Spleen (tissue), 11 donors: Measurements from ENCODE around the gene HPS4. TPM values are rescaled to one million over a fixed set of nuclear protein-coding genes. Genes with fewer than 3 reads are reported as not detected.

Experiments used
- DNase-seq: peaks from one replicate; pipeline ENCODE4 v3.0.0-alpha.2; 2020
- H3K27ac ChIP-seq, 8 donors: fragments of 200-600 bp; sonication (generic) in 7 of 8; 1 replicate in 4 of 8; 2 replicates in 4 of 8; pipeline versions ENCODE4 v1.5.0 to v1.8.0; 2016 to 2021; ENCODE audit warnings: inconsistent platforms in 4 of 8, mild to moderate bottlenecking in 4 of 8, moderate library complexity in 1 of 8
- H3K27me3 ChIP-seq, 7 donors: fragments of 200-600 bp; sonication (generic) in 6 of 7; replicated peaks in 1 of 7; 1 replicate in 4 of 7; 2 replicates in 3 of 7; pipeline versions ENCODE4 v1.5.0 to v1.8.0; 2016 to 2021; ENCODE audit warnings: inconsistent platforms in 3 of 7, mild to moderate bottlenecking in 1 of 7
- H3K36me3 ChIP-seq, 6 donors: fragments of 200-600 bp; sonication (generic) in 5 of 6; 1 replicate in 4 of 6; 2 replicates in 2 of 6; pipeline versions ENCODE4 v1.5.0 to v1.8.0; 2016 to 2021; ENCODE audit warnings: inconsistent platforms in 2 of 6
- H3K4me1 ChIP-seq, 6 donors: fragments of 200-600 bp; sonication (generic) in 5 of 6; 1 replicate in 3 of 6; 2 replicates in 3 of 6; pipeline versions ENCODE4 v1.5.0 to v1.8.0; 2016 to 2021; ENCODE audit warnings: inconsistent platforms in 3 of 6
- H3K4me3 ChIP-seq, 8 donors: fragments of 200-600 bp; sonication (generic) in 7 of 8; 1 replicate in 4 of 8; 2 replicates in 4 of 8; pipeline versions ENCODE4 v1.5.0 to v1.8.0; 2016 to 2021; ENCODE audit warnings: inconsistent platforms in 4 of 8, mild to moderate bottlenecking in 4 of 8, moderate library complexity in 2 of 8
- H3K9me3 ChIP-seq, 8 donors: fragments of 200-600 bp; sonication (generic) in 7 of 8; 1 replicate in 4 of 8; 2 replicates in 4 of 8; pipeline versions ENCODE4 v1.5.0 to v1.8.0; 2016 to 2021; ENCODE audit warnings: inconsistent platforms in 4 of 8
- CTCF ChIP-seq, 11 experiments: fragments of 200-600 bp in 7 of 11; fragments of 450-650 bp in 4 of 11; sonication (generic) in 4 of 11; IDR thresholded peaks in 8 of 11; conservative IDR thresholded peaks in 3 of 11; 1 replicate in 7 of 11; 2 replicates in 4 of 11; pipeline versions ENCODE4 v1.4.0 to v1.8.0; 2016 to 2021; ENCODE audit warnings: antibody characterized with exemption in 11 of 11, inconsistent platforms in 4 of 11, mild to moderate bottlenecking in 1 of 11
- POLR2A ChIP-seq, 3 donors: fragments of 450-650 bp; IDR thresholded peaks; one replicate each; pipeline ENCODE4 v1.5.1; 2017; ENCODE audit warnings: antibody characterized with exemption in 3 of 3, mild to moderate bottlenecking in 1 of 3
- POLR2AphosphoS5 ChIP-seq, 3 donors: sonication (generic); formaldehyde crosslinking; IDR thresholded peaks; one replicate each; pipeline ENCODE4 v1.5.1; 2017; ENCODE audit warnings: antibody characterized with exemption in 3 of 3
- WGBS, 5 donors: extraction: QIAGEN DNeasy Blood & Tissue Kit in 3 of 5; methylation state at CpG; one replicate each; pipeline versions ENCODE4 v1.1.5 to v1.1.7; 2013 to 2018; 5-methylcytosine and 5-hydroxymethylcytosine counted together
- intact Hi-C: fragments of 100-400 bp; cut with DNase I; formaldehyde crosslinking; loops from one replicate; pipeline ENCODE4 v1.15.0; 2023; ENCODE audit warnings: low total_unique reads
- polyA plus RNA-seq, 3 donors: library from polyadenylated mRNA; stranded (reverse); fragments of 200-250 nt; gene quantifications; one replicate each; pipeline ENCODE4 v1.2.1, GENCODE V29; 2013
- total RNA-seq, 7 donors: library from RNA; depleted of rRNA in 3 of 7; stranded (reverse); fragments of >200 nt in 3 of 7; fragmentation: NEBNext Ultra II Directional in 4 of 7; extraction: Animal tissue kit (Norgen Biotek cat#: 25700) in 4 of 7; gene quantifications; one replicate each; pipeline versions ENCODE4 v1.1.0 to v1.2.1, GENCODE V29; 2016 to 2021
- donor health status: healthy with polysubstance abuse.
- donor health status: DM: no; HTN: no; CAD: no; lungs with moderate emphysema.
- donor health status: DM: no; HTN: no; CAD: no.
- donor health status: Bipolar disorder and iron deficiency.
- donor health status: healthy.
- donor health status: DM: no; HTN: no; CAD: no.
- donor health status: DM: yes; HTN: yes; CAD: no.

The HPS4 gene
- total and polyA plus RNA-seq, 10 donors: 15.2 to 56.6 (median 37.5) TPM

GRCh38 chr22:26527167-26527566, 43.6 kb upstream of the HPS4 start:
- Histone ChIP-seq H3K4me1 (peaks cover 0 to 10% (median 0%) of the 10 kb centered on the region in 6 donors), H3K36me3 (peaks cover 0 to 100% (median 61%) of the 10 kb centered on the region in 6 donors)

GRCh38 chr22:26525946-26526564, 42.5 kb upstream of the HPS4 start:
- WGBS, 5 donors: 91 to 94% (median 92%) methylated on average over 7 of the region's 7 CpGs
- Histone ChIP-seq H3K4me3 (no peak overlapping the region), H3K36me3 (peaks cover 0 to 92% (median 51%) of the 10 kb centered on the region in 6 donors), H3K27ac (no peak overlapping the region), H3K4me1 (peaks cover 0 to 10% (median 0%) of the 10 kb centered on the region in 6 donors), H3K9me3 (no peaks in the 10 kb centered on the region), H3K27me3 (no peaks in the 10 kb centered on the region)
- intact Hi-C loops: no loop called here
- no peak for DNase-seq
- TF ChIP-seq POLR2A (IDR thresholded peaks at IDR 0.05) (no peak), CTCF (IDR thresholded peaks at IDR 0.05 in 8 of 11, conservative IDR thresholded peaks at IDR 0.05 in 3 of 11) (no peak), POLR2AphosphoS5 (IDR thresholded peaks at IDR 0.05) (no peak)

More at GRCh38 chr22:26527167-26527566, 43.6 kb upstream of the HPS4 start:
- Histone ChIP-seq H3K27me3 (no peaks in the 10 kb centered on the region), H3K27ac (no peak overlapping the region), H3K4me3 (no peak overlapping the region), H3K9me3 (no peaks in the 10 kb centered on the region)
- 67 to 83% (median 75%) methylated on average over 3 of the region's 3 CpGs for WGBS, 5 donors
- DNase-seq: no peak
- TF ChIP-seq POLR2A (IDR thresholded peaks at IDR 0.05) (no peak), POLR2AphosphoS5 (IDR thresholded peaks at IDR 0.05) (no peak), CTCF (IDR thresholded peaks at IDR 0.05 in 8 of 11, conservative IDR thresholded peaks at IDR 0.05 in 3 of 11) (no peak)
- intact Hi-C loops: no loop called here

DNA sequence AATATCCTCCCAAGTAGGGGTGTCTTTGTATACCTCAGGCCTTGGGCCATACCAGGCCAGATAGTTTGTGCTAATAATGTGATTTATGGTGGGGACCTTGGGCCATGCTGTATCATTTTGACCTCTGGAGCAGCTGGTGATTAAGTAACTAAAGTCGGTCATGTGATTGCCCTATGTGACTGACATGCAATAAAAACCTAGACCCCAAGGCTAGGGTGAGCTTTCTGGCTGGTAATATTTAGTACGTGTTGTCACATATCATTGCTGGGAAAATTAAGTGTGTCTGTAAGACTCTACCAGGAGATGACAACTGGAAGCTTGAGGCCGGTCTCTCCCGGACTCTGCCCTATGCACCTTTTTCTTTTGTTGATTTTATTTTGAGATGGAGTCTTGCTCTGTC, 41.3 kb upstream of the HPS4 start:
- TF ChIP-seq CTCF (IDR thresholded peaks at IDR 0.05 in 8 of 11, conservative IDR thresholded peaks at IDR 0.05 in 3 of 11) (no peak), POLR2A (IDR thresholded peaks at IDR 0.05) (no peak), POLR2AphosphoS5 (IDR thresholded peaks at IDR 0.05) (no peak)
- no peak overlapping the region for H3K27ac ChIP-seq
- H3K9me3 ChIP-seq: no peaks in the 10 kb centered on the region
- H3K4me3 ChIP-seq: no peak overlapping the region
- DNase-seq: no peak
- peaks cover 0 to 80% (median 45%) of the 10 kb centered on the region in 6 donors for H3K36me3 ChIP-seq
- WGBS, 5 donors: 85 to 95% (median 86%) methylated on average over 4 of the region's 4 CpGs
- intact Hi-C loops: no loop called here
- peaks cover 0 to 4% (median 0%) of the 10 kb centered on the region in 6 donors for H3K4me1 ChIP-seq
- H3K27me3 ChIP-seq: no peaks in the 10 kb centered on the region

- Histone ChIP-seq H3K27me3 (no peaks in the 10 kb centered on the region), H3K4me3 (no peak overlapping the region), H3K9me3 (no peaks in the 10 kb centered on the region), H3K4me1 (no peaks in the 10 kb centered on the region), H3K27ac (no peak overlapping the region), H3K36me3 (peaks cover 0 to 58% (median 33%) of the 10 kb centered on the region in 6 donors)
- DNase-seq: no peak
- TF ChIP-seq CTCF (IDR thresholded peaks at IDR 0.05 in 8 of 11, conservative IDR thresholded peaks at IDR 0.05 in 3 of 11) (no peak), POLR2A (IDR thresholded peaks at IDR 0.05) (no peak), POLR2AphosphoS5 (IDR thresholded peaks at IDR 0.05) (no peak)
- intact Hi-C loops: no loop called here
- WGBS, 5 donors: 92 to 99% (median 97%) methylated on average over 4 of the region's 4 CpGs
Observed at GRCh38 chr22:26522592-26522991, 39.0 kb upstream of the HPS4 start.
